ENCODE results near the gene PGC.

PGC gene

DNA sequence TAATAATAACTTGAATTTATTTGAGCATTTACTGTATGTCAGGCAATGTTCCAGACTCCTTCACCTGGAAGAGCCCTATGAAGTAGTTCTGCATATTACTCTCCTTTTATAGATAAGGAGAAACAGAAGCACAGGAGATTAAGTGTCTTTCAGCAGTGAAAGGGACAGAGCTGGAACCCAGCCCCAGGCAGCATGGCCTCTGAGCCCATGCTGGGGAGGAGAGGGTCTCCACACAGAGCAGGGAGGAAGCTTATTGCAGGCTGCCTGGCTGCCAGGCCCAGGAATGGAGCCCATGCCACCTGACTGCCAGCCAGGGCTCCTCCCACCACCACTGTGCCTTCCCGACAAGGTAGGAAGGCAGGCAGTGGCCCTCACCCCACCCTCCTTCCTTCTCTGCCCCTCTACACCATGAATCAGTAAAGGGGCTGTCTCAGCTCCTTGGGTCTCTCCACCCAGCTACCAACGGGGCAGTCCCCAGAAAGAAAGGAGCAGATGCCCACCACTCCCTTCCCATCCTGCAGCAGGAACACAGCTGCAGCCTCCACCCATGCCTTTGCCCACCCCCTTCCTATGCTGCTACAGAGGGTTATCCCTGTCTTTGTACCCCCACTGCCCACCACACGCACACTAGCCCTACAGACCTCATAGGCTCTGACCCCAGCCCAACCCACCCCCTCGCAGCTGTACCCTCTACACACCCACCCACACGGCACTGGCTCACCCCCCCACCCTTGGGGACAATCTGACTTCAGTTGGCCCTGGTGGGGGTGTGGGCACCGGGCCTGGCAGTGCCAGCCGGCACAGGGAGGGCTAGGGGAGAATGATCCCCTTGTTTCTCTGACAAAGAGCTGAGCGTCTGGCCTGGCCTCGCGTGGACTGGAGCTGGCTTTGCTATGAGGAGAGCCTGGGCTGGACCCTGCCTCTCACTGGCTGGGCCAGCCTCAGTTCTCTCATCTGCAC lies 53.6 kb downstream of the PGC start:
- no peak overlapping the region for H3K9ac ChIP-seq (ENCODE audit: low read depth, low read length)
- H3K27me3 ChIP-seq (ENCODE audit: control insufficient read depth, insufficient read depth, low read length), result no peaks in the 10 kb centered on the region
- peaks cover under 1% of the 10 kb centered on the region for H3K4me1 ChIP-seq (ENCODE audit: control insufficient read depth, insufficient read depth, low read length)
- no peaks in the 10 kb centered on the region for H3K9me3 ChIP-seq (ENCODE audit: control insufficient read depth, insufficient read depth, low read length)
- H3K4me3 ChIP-seq (ENCODE audit: low read depth, low read length), result no peak overlapping the region
- no peaks in the 10 kb centered on the region for H3K36me3 ChIP-seq (ENCODE audit: control insufficient read depth, insufficient read depth, low read length)

DNA sequence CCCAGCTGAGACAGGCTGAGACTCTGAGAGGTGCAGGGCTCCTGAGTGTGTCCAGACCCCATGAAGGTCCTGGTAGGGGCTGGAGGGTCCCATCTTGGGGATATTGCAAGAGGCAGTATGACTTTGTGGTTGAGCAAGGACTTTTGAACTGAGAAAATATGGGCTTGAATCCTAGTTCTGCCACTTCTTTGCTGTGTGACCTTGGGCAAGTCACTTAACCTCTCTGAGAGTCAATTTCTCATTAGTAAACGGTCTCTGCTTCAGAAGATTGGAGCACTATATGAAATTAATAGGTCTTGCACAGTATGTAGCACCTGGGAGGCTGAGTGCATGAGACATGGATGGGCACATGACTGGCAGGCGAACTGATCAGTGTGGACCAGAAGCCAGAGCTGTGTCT lies 54.5 kb downstream of the PGC start:
- Histone ChIP-seq H3K9me3 (ENCODE audit: control insufficient read depth, insufficient read depth, low read length) (no peaks in the 10 kb centered on the region), H3K27me3 (ENCODE audit: control insufficient read depth, insufficient read depth, low read length) (no peaks in the 10 kb centered on the region), H3K4me1 (ENCODE audit: control insufficient read depth, insufficient read depth, low read length) (peaks cover 5% of the 10 kb centered on the region), H3K4me3 (ENCODE audit: low read depth, low read length) (no peak overlapping the region), H3K36me3 (ENCODE audit: control insufficient read depth, insufficient read depth, low read length) (no peaks in the 10 kb centered on the region), H3K9ac (ENCODE audit: low read depth, low read length) (no peak overlapping the region)

DNA sequence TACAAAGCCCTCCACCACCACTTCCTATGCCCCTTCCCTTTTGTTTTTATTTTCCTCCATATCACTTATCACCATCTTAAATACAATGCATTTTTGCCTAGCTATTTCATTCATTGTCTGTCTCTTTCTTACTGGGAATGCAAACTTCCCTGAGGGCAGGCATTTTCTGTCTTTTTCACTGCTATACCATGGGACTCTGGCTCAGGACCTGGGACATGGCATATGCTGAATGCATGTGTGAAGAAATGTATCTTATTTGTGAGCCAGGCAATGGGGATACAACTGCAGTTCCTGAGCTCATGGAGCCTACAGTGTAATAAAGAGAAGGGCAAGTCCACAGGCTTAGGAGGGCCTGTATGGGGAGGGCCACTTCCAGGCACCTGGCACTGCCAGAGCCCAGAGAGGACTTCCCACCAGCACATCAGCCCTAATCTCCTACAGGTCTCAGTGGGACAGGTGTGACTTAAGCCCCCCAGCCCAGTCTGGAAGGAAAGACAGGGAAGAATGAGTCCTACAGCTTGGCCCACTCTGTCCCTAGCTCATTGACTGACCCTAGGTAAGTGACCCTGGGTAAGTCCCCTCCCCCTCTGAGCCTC lies 55.0 kb downstream of the PGC start:
- H3K9me3 ChIP-seq (ENCODE audit: control insufficient read depth, insufficient read depth, low read length), result no peaks in the 10 kb centered on the region
- H3K9ac ChIP-seq (ENCODE audit: low read depth, low read length), result no peak overlapping the region
- H3K4me1 ChIP-seq (ENCODE audit: control insufficient read depth, insufficient read depth, low read length), result peaks cover 8% of the 10 kb centered on the region
- H3K4me3 ChIP-seq (ENCODE audit: low read depth, low read length), result no peak overlapping the region
- no peaks in the 10 kb centered on the region for H3K36me3 ChIP-seq (ENCODE audit: control insufficient read depth, insufficient read depth, low read length)
- H3K27me3 ChIP-seq (ENCODE audit: control insufficient read depth, insufficient read depth, low read length), result no peaks in the 10 kb centered on the region

DNA sequence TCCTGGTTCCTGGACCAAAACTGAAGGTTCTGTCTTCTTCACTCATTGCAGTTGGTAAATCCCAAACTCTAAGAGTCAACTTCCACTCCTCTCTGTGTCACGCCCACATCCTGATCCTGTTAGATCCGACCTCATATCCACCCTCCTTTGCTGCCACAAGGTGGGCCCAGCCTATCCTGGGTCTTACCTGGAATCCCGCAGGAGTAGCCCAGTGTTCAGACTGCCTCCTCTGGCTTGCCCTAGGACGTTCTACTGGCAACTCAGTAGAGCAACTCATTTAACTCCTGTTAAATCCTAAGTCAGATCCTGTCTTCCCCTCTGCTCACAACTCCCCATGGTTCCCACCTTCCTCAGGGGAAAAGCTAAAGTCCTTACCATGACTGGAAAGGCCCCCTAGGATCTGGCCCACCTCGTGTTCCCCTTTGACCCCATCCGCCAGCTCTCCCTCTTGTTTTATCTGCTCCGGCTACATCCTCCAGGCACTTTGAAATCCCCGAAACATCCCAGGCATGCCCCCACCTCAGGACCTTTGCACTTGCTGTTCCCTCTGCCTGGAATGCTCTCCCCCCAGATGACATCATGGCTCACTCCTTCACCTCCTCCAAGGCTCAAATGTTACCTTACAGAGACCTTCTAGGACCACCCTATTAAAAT lies 55.6 kb downstream of the PGC start:
- peaks cover 10% of the 10 kb centered on the region for H3K4me1 ChIP-seq (ENCODE audit: control insufficient read depth, insufficient read depth, low read length)

DNA sequence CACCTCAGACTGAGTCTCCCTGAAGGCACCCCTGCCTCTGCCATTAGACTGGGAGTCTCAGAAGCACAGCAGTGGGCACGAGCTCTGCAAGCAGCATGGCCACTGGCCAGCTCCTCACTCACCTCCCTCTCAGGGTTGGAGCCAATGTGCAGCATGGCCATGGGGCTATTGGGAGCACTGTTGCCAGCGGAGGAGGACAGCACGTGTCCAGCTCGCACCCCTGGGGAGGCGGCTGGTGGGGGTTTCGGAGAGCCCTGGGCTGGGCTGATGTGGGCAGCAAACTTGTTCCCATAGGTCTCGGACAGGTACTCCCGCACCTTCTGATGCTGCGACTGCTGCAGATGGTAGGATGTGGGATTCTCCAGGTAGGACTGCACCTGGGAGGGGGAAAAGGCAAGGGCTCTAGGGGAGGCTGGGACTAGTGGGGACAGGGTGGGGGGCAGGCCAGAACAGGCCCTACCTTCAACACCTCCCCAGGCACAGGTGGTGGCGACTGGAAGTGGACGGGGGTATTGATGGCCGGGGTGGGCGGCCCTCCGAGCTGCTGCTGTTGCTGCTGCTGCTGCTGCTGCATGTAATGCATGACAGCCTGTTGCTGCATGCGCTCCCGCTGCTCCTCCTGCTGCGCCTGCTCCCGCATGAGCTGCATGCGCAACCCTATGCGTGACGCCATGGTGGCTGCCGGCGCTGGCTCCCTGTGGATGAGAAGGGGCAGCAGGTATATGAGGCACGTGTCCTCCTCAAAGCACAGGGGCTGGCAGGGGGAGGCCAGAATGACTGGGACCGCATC lies 56.5 kb downstream of the PGC start:
- H3K9me3 ChIP-seq (ENCODE audit: control insufficient read depth, insufficient read depth, low read length), result no peaks in the 10 kb centered on the region
- H3K27me3 ChIP-seq (ENCODE audit: control insufficient read depth, insufficient read depth, low read length), result no peaks in the 10 kb centered on the region
- peaks cover 10% of the 10 kb centered on the region for H3K4me1 ChIP-seq (ENCODE audit: control insufficient read depth, insufficient read depth, low read length)
- H3K4me3 ChIP-seq (ENCODE audit: low read depth, low read length), result no peak overlapping the region
- H3K36me3 ChIP-seq (ENCODE audit: control insufficient read depth, insufficient read depth, low read length), result no peaks in the 10 kb centered on the region
- no peak overlapping the region for H3K9ac ChIP-seq (ENCODE audit: low read depth, low read length)

More for the DNA sequence above, 55.6 kb downstream of the PGC start:
- Histone ChIP-seq H3K27me3 (ENCODE audit: control insufficient read depth, insufficient read depth, low read length) (no peaks in the 10 kb centered on the region), H3K9me3 (ENCODE audit: control insufficient read depth, insufficient read depth, low read length) (no peaks in the 10 kb centered on the region), H3K36me3 (ENCODE audit: control insufficient read depth, insufficient read depth, low read length) (no peaks in the 10 kb centered on the region), H3K9ac (ENCODE audit: low read depth, low read length) (no peak overlapping the region), H3K4me3 (ENCODE audit: low read depth, low read length) (no peak overlapping the region)

DNA sequence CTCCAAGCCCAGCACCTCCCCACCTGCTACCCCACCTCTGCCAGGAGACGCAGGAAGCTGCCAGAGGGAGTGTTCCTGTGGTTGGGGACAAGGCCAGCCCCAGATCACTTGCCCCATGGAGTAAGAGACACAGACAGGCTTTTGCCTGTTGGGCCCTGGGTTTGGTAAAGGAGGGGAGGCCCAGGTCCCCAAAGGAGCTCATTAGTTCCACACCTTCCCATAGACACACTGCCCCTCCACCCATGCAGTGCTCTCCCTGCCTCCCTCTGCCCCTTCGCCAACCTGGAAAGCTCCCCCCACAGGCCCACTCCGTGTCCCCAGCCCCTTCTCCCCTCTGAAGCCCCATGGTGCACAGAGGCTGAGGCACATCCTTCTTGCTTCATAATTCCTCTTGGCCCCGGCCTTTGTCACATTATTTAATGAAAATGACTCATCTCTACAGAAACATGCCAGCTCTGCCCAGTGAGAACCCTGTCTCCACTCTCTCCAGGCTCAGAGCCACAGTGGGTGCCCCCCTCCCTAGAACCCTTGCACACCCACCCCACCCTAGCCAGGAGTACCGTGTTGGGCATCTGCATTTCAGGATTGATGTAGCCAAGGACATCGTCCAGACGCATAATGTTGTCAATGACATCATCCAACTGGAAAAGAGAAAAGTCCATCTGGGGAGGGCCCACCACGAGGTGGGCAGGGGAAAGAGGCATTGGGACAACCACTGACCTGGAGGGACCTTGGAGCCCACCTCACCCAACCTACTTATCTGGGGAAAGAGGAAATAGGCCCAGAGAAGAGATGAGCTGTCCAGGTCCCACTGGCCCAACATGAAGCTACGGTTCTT lies 57.8 kb downstream of the PGC start:
- Histone ChIP-seq H3K9me3 (ENCODE audit: control insufficient read depth, insufficient read depth, low read length) (no peaks in the 10 kb centered on the region), H3K4me1 (ENCODE audit: control insufficient read depth, insufficient read depth, low read length) (peaks cover 10% of the 10 kb centered on the region), H3K9ac (ENCODE audit: low read depth, low read length) (no peak overlapping the region), H3K36me3 (ENCODE audit: control insufficient read depth, insufficient read depth, low read length) (no peaks in the 10 kb centered on the region), H3K27me3 (ENCODE audit: control insufficient read depth, insufficient read depth, low read length) (no peaks in the 10 kb centered on the region), H3K4me3 (ENCODE audit: low read depth, low read length) (no peak overlapping the region)

DNA sequence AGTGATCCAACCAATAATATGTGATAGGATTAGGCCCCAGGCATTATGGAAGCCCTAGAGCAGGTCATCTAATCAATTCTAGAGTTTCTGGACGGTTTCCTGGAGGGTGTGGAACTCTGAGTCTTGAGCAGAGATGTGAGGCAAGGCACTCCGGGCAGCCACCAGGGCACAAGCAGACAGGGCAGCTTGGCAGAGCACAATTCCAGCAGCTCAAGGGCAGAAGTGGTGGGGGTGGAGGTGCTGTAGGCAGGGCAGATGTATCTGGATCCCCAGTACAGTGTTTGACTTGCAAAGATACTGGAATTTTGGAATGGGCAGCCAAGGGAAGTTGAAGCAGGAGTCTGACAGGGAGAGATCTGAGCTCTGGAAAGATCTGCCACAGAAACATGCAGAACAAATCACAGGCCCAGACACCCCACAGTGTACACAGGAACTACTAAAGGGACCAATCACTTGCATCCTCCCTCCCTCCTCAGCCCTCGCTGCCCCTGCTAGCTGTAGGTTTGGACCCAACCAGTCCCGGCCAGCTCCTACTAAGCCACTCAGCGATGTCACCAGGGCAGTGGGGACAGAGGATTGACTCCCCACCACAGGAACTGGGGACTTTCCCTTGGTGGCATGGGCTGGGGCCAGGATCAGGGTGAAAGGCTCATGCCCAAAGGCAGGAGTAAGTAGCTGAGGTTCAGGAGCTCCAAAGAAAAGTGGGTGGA lies 58.8 kb downstream of the PGC start:
- H3K36me3 ChIP-seq (ENCODE audit: control insufficient read depth, insufficient read depth, low read length), result no peaks in the 10 kb centered on the region
- no peaks in the 10 kb centered on the region for H3K27me3 ChIP-seq (ENCODE audit: control insufficient read depth, insufficient read depth, low read length)
- H3K4me3 ChIP-seq (ENCODE audit: low read depth, low read length), result no peak overlapping the region
- H3K9ac ChIP-seq (ENCODE audit: low read depth, low read length), result no peak overlapping the region
- peaks cover 10% of the 10 kb centered on the region for H3K4me1 ChIP-seq (ENCODE audit: control insufficient read depth, insufficient read depth, low read length)
- no peaks in the 10 kb centered on the region for H3K9me3 ChIP-seq (ENCODE audit: control insufficient read depth, insufficient read depth, low read length)

DNA sequence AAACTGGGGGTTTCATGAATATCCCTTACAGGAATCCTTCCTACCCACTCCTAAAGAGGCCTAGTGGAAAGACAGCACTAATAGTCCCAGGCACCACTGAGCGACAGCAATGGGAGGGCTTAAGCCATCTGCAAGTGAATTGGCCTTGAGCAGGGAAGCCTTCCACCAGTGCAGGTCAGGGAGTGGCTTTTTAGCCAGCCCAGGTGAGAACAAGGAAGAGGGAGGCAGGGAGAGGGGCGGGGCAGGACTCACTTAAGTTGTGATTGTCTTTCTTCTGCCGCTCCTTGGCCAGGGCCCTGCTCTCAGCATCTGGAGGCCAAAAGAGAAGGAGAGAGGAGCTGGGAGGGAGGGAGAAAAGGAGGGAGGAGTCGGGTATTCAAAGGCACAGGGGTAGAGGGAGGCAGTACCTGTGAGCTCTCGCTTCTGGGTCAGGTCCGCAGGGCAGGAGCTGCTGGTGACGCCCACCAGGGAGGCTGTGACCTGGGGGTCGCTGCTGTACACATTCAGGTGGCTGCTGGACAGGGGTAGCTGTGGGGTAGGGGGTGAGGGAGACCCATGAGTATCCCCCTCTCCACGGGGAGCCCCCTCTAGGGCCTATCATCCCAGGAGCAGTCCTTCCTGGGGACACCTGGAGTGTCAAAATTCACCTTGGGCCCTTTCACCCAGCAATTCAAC lies 59.6 kb downstream of the PGC start:
- no peaks in the 10 kb centered on the region for H3K36me3 ChIP-seq (ENCODE audit: control insufficient read depth, insufficient read depth, low read length)
- H3K27me3 ChIP-seq (ENCODE audit: control insufficient read depth, insufficient read depth, low read length), result no peaks in the 10 kb centered on the region
- H3K9ac ChIP-seq (ENCODE audit: low read depth, low read length), result no peak overlapping the region
- no peak overlapping the region for H3K4me3 ChIP-seq (ENCODE audit: low read depth, low read length)
- peaks cover 10% of the 10 kb centered on the region for H3K4me1 ChIP-seq (ENCODE audit: control insufficient read depth, insufficient read depth, low read length)
- no peaks in the 10 kb centered on the region for H3K9me3 ChIP-seq (ENCODE audit: control insufficient read depth, insufficient read depth, low read length)
